Endodermal cell (in vitro differentiated cells): ENCODE measurements around the gene ZDHHC16. TPM values are rescaled to one million over a fixed set of nuclear protein-coding genes. Genes with fewer than 3 reads are reported as not detected.

Experiments
- DNase-seq: peaks from one replicate; pipeline ENCODE4 v3.0.0-alpha.2; 2017
- H3K27ac ChIP-seq: 2 replicates; pipeline ENCODE4 v1.5.1; 2013; ENCODE audit warnings: mild to moderate bottlenecking, low read depth, low read length, moderate library complexity
- H3K27me3 ChIP-seq: 2 replicates; pipeline ENCODE4 v1.6.1; 2013; ENCODE audit warnings: mild to moderate bottlenecking, low read length, moderate library complexity; ENCODE audit not compliant: insufficient read depth, control insufficient read depth, poor library complexity, severe bottlenecking
- H3K36me3 ChIP-seq: 2 replicates; pipeline ENCODE4 v1.7.0; 2013; ENCODE audit warnings: mild to moderate bottlenecking, low read length, moderate library complexity; ENCODE audit not compliant: control insufficient read depth, insufficient read depth
- H3K4me1 ChIP-seq: one replicate; pipeline ENCODE4 v1.7.0; 2013; ENCODE audit warnings: low read length; ENCODE audit not compliant: control insufficient read depth, insufficient read depth
- H3K4me3 ChIP-seq: 2 replicates; pipeline ENCODE4 v1.5.1; 2013; ENCODE audit warnings: mild to moderate bottlenecking, low read length, moderate library complexity
- H3K9ac ChIP-seq: 2 replicates; pipeline ENCODE4 v1.6.1; 2013; ENCODE audit warnings: mild to moderate bottlenecking, low read length, moderate library complexity; ENCODE audit not compliant: poor library complexity, severe bottlenecking; ENCODE audit errors: extremely low read depth
- H3K9me3 ChIP-seq: 2 replicates; pipeline ENCODE4 v1.6.1; 2013; ENCODE audit warnings: mild to moderate bottlenecking, low read length, moderate library complexity; ENCODE audit not compliant: control insufficient read depth
- H3K27ac Mint-ChIP-seq: 2 replicates; pipeline ENCODE4 v1.8.0; 2020; ENCODE audit warnings: mixed read lengths
- H3K27me3 Mint-ChIP-seq: 2 replicates; pipeline ENCODE4 v1.8.0; 2021; ENCODE audit warnings: mild to moderate bottlenecking, mixed read lengths; ENCODE audit not compliant: insufficient read depth
- H3K36me3 Mint-ChIP-seq: 2 replicates; pipeline ENCODE4 v1.8.0; 2020; ENCODE audit warnings: low read depth, mixed read lengths
- H3K4me1 Mint-ChIP-seq: 2 replicates; pipeline ENCODE4 v1.8.0; 2020; ENCODE audit warnings: mixed read lengths
- H3K4me3 Mint-ChIP-seq: 2 replicates; pipeline ENCODE4 v1.8.0; 2020; ENCODE audit warnings: mild to moderate bottlenecking, moderate library complexity, mixed read lengths
- H3K9me3 Mint-ChIP-seq: 2 replicates; pipeline ENCODE4 v1.8.0; 2020; ENCODE audit warnings: mild to moderate bottlenecking, mixed read lengths
- CTCF ChIP-seq: fragments of 200-600 bp; sonication (generic); conservative IDR thresholded peaks from 2 replicates; pipeline ENCODE4 v1.5.0; 2021; ENCODE audit warnings: antibody characterized with exemption, mild to moderate bottlenecking
- WGBS, 2 experiments: methylation state at CpG; one replicate each; pipeline versions ENCODE4 v1.1.5 to v1.1.7; 2013; ENCODE audit warnings: missing lambda C conversion rate in 2 of 2, mixed read lengths in 1 of 2; ENCODE audit not compliant: insufficient coverage in 1 of 2, insufficient read length in 1 of 2; 5-methylcytosine and 5-hydroxymethylcytosine counted together
- total RNA-seq, 2 donors: library from RNA; stranded (reverse); fragmentation: NEBNext Ultra II Directional in 1 of 2; extraction: Animal tissue kit (Norgen Biotek cat#: 25700) in 1 of 2; gene quantifications; 2 replicates in 1 of 2; 3 replicates in 1 of 2; pipeline ENCODE4 v1.2.1, GENCODE V29; 2021

ZDHHC16 gene
- total RNA-seq, 2 donors from 2014 or later: 44.5 to 53.6 TPM

GRCh38 chr10:97498841-97499560 is 53.0 kb downstream of the ZDHHC16 start, which contains the start of gene UBTD1:
Gene UBTD1 (plus strand): TSS chr10:97498924. CDS start chr10:97499204, 280 bp downstream.
- Mint-ChIP-seq H3K4me1 (peaks cover 35% of the 10 kb centered on the region), H3K27me3 (peaks cover 21% of the 10 kb centered on the region), H3K4me3 (peak within 1 kb of the TSS; percentile 94), H3K9me3 (no peaks in the 10 kb centered on the region), H3K27ac (peak within 1 kb of the TSS; percentile 78), H3K36me3 (peaks cover 2% of the 10 kb centered on the region)
- H3K36me3 ChIP-seq: peaks cover 3% of the 10 kb centered on the region
- DNase-seq: peak; percentile 83
- H3K9ac ChIP-seq: peak within 1 kb of the TSS; percentile 70
- H3K9me3 ChIP-seq: no peaks in the 10 kb centered on the region
- peak within 1 kb of the TSS; percentile 98 for H3K4me3 ChIP-seq
- no peak for TF ChIP-seq CTCF
- WGBS, 2 experiments: 0 to 3% methylated on average over 15 to 66 of the region's 66 CpGs
- H3K27me3 ChIP-seq: peaks cover 20% of the 10 kb centered on the region
- peaks cover 7% of the 10 kb centered on the region for H3K4me1 ChIP-seq
- H3K27ac ChIP-seq: peak within 1 kb of the TSS; percentile 83

- Histone ChIP-seq H3K4me1 (peaks cover 6% of the 10 kb centered on the region), H3K27me3 (peaks cover 20% of the 10 kb centered on the region), H3K27ac (no peak overlapping the region), H3K9ac (peak overlapping the region; percentile 52), H3K4me3 (peak overlapping the region; percentile 98), H3K36me3 (no peaks in the 10 kb centered on the region), H3K9me3 (no peaks in the 10 kb centered on the region)
- Mint-ChIP-seq H3K27me3 (peaks cover 21% of the 10 kb centered on the region), H3K4me3 (peak overlapping the region; percentile 94), H3K27ac (peak overlapping the region; percentile 47), H3K36me3 (peaks cover 2% of the 10 kb centered on the region), H3K4me1 (peaks cover 28% of the 10 kb centered on the region), H3K9me3 (no peaks in the 10 kb centered on the region)
- TF ChIP-seq CTCF: no peak
- DNase-seq: no peak
- WGBS, 2 experiments: 3 to 7% methylated on average over 33 to 41 of the region's 41 CpGs
Observed at GRCh38 chr10:97499561-97500296, 53.8 kb downstream of the ZDHHC16 start.

GRCh38 chr10:97500297-97500575 is 54.3 kb downstream of the ZDHHC16 start:
- Mint-ChIP-seq H3K4me1 (peaks cover 23% of the 10 kb centered on the region), H3K27ac (no peak overlapping the region), H3K27me3 (peaks cover 21% of the 10 kb centered on the region), H3K9me3 (no peaks in the 10 kb centered on the region), H3K36me3 (peaks cover 2% of the 10 kb centered on the region), H3K4me3 (peak overlapping the region; percentile 94)
- Histone ChIP-seq H3K4me3 (peak overlapping the region; percentile 98), H3K27me3 (peaks cover 20% of the 10 kb centered on the region), H3K27ac (no peak overlapping the region), H3K9ac (no peak overlapping the region), H3K36me3 (no peaks in the 10 kb centered on the region), H3K4me1 (peaks cover under 1% of the 10 kb centered on the region), H3K9me3 (no peaks in the 10 kb centered on the region)
- TF ChIP-seq CTCF: no peak
- 76 to 77% methylated on average over 2 of the region's 2 CpGs for WGBS, 2 experiments
- no peak for DNase-seq
